ENCODE measurements around the gene LYG1.
"Not testable (repeated sequence)": the region's sequence is repeated elsewhere in the genome, so short reads cannot be mapped to it uniquely, and the experiment has no call there.

The LYG1 gene

GRCh38 chr2:99301097-99301496 is at the start of gene LYG1:
TSS of gene LYG1 (minus strand) at chr2:99301197. CDS start at chr2:99295670, 5,527 bp downstream.
- H3K27ac Mint-ChIP-seq, CTCF ChIA-PET, H3K9me3 Mint-ChIP-seq, H3K4me1 Mint-ChIP-seq, DNase-seq, H3K36me3 Mint-ChIP-seq, H3K4me3 Mint-ChIP-seq, H3K27me3 Mint-ChIP-seq: not testable (repeated sequence)

DNA sequence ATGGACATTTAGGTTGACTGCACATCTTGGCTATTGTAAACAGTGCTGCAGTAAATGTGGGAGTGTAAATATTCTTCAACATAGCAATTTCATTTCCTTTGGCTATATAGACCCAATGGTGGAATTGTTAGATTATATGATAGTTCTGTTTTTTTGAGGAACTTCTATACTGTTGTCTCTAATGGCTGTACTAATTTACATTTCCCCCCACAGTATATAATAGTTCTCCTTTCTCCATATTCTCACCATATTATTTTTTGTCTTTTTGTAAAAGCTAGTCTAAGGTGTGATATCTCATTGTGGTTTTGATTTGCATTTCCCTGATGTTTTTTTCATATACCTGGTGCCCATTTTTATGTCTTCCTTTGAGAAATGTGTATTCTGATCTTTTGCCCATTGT is 49.2 kb upstream of the LYG1 start:
- H3K27me3 Mint-ChIP-seq = no peaks in the 10 kb centered on the region
- H3K36me3 Mint-ChIP-seq = peaks cover 15% of the 10 kb centered on the region
- no peak overlapping the region for H3K4me3 Mint-ChIP-seq
- no peak for DNase-seq
- H3K4me1 Mint-ChIP-seq = peaks cover 31% of the 10 kb centered on the region
- CTCF ChIA-PET = no interaction called here
- H3K27ac Mint-ChIP-seq = no peak overlapping the region
- H3K9me3 Mint-ChIP-seq = no peaks in the 10 kb centered on the region

GRCh38 chr2:99348173-99348572 is 47.2 kb upstream of the LYG1 start:
- Mint-ChIP-seq H3K27me3 (no peaks in the 10 kb centered on the region), H3K4me3 (no peak overlapping the region), H3K4me1 (peaks cover 34% of the 10 kb centered on the region), H3K9me3 (no peaks in the 10 kb centered on the region), H3K36me3 (peaks cover 13% of the 10 kb centered on the region), H3K27ac (no peak overlapping the region)
- no peak for DNase-seq
- CTCF ChIA-PET = interaction anchor here (0.8 to 1.7 kb wide), 2 partner anchors 10 to 11 kb away, joined by 4 to 7 read pairs; partner anchors contain the start of gene EIF5B

DNA sequence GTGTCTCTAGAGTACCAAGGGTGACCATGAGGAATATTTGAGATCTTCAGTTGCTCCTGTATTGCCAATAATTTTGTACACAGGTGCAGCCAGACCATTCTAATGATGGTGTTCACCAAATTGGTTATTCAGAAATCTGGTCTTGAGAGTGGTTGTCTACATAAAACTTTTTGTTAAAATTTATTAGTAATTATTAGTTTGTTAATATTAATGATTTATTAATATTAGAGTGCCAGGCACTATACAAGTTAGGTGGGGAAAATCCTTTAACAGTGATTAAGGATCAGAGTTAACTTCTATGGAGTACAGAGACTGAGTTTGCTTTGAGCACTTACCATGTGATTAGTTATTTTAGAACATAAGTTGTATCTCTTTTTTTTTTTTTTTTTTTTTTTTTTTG is 45.2 kb upstream of the LYG1 start:
- no peak overlapping the region for H3K4me3 Mint-ChIP-seq
- H3K36me3 Mint-ChIP-seq = peaks cover 15% of the 10 kb centered on the region
- H3K9me3 Mint-ChIP-seq = no peaks in the 10 kb centered on the region
- no peaks in the 10 kb centered on the region for H3K27me3 Mint-ChIP-seq
- CTCF ChIA-PET = interaction anchor here (0.6 kb wide), 1 partner anchor 87 kb away, joined by 3 read pairs; no protein-coding TSS in a partner anchor
- H3K27ac Mint-ChIP-seq = no peak overlapping the region
- peaks cover 37% of the 10 kb centered on the region for H3K4me1 Mint-ChIP-seq
- DNase-seq = no peak

DNA sequence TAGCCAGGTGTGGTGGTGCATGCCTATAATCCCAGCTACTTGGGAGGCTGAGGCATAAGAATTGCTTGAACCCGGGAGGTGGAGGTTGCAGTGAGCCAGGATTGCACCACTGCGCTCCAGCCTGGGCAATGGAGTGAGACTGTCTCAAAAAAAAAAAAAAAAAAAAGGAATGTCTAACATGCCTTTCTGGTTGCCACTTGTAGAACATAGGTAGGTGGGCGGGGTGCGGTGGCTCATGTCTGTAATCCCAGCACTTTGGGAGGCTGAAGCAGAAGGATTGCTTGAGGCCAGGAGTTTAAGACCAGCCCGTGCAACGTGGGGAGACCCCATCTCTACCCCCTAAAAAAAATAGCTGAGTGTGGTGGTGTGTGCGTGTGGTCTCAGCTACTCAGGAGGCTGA is 44.4 kb upstream of the LYG1 start:
- H3K4me3 Mint-ChIP-seq, DNase-seq, H3K27ac Mint-ChIP-seq, H3K27me3 Mint-ChIP-seq, H3K9me3 Mint-ChIP-seq, CTCF ChIA-PET: not testable (repeated sequence)
- peaks cover 37% of the 10 kb centered on the region for H3K4me1 Mint-ChIP-seq
- H3K36me3 Mint-ChIP-seq = peaks cover 15% of the 10 kb centered on the region

DNA sequence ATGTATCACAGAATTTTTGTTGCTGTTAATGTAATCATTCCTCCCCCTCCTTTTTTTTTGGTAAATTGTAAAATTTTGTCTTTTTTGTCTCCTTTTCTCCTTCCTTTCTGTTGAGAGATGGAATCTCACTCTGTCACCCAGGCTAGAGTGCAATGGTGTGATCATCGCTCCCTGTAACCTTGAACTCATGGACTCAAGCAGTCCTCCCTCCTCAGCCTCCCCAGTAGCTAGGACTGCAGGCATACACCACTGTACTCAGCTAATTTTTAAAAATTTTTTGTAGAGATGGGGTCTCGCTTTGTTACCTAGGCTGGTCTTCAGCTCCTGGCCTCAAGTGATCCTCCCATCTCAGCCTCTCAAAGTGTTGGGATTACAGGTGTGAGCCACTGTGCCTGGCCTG is 41.5 kb upstream of the LYG1 start:
- no peak for DNase-seq
- no peaks in the 10 kb centered on the region for H3K9me3 Mint-ChIP-seq
- H3K27ac Mint-ChIP-seq = no peak overlapping the region
- no peak overlapping the region for H3K4me3 Mint-ChIP-seq
- H3K4me1 Mint-ChIP-seq = peaks cover 31% of the 10 kb centered on the region
- no peaks in the 10 kb centered on the region for H3K27me3 Mint-ChIP-seq
- CTCF ChIA-PET = no interaction called here
- peaks cover 10% of the 10 kb centered on the region for H3K36me3 Mint-ChIP-seq

GRCh38 chr2:99340669-99341236 is 39.8 kb upstream of the LYG1 start:
- H3K27ac Mint-ChIP-seq = no peak overlapping the region
- CTCF ChIA-PET = no interaction called here
- no peak overlapping the region for H3K4me3 Mint-ChIP-seq
- peaks cover 7% of the 10 kb centered on the region for H3K36me3 Mint-ChIP-seq
- no peaks in the 10 kb centered on the region for H3K9me3 Mint-ChIP-seq
- no peaks in the 10 kb centered on the region for H3K27me3 Mint-ChIP-seq
- no peak for DNase-seq
- H3K4me1 Mint-ChIP-seq = peaks cover 25% of the 10 kb centered on the region

GRCh38 chr2:99338029-99338585 is 37.1 kb upstream of the LYG1 start:
- Mint-ChIP-seq H3K4me1 (peaks cover 38% of the 10 kb centered on the region), H3K36me3 (peaks cover 7% of the 10 kb centered on the region), H3K9me3 (no peaks in the 10 kb centered on the region), H3K27ac (no peak overlapping the region), H3K4me3 (no peak overlapping the region), H3K27me3 (no peaks in the 10 kb centered on the region)
- CTCF ChIA-PET = interaction anchor here (1.4 to 1.5 kb wide), 2 partner anchors 10 to 66 kb away, joined by 4 to 7 read pairs; no protein-coding TSS in a partner anchor
- peak; percentile 38 for DNase-seq

DNA sequence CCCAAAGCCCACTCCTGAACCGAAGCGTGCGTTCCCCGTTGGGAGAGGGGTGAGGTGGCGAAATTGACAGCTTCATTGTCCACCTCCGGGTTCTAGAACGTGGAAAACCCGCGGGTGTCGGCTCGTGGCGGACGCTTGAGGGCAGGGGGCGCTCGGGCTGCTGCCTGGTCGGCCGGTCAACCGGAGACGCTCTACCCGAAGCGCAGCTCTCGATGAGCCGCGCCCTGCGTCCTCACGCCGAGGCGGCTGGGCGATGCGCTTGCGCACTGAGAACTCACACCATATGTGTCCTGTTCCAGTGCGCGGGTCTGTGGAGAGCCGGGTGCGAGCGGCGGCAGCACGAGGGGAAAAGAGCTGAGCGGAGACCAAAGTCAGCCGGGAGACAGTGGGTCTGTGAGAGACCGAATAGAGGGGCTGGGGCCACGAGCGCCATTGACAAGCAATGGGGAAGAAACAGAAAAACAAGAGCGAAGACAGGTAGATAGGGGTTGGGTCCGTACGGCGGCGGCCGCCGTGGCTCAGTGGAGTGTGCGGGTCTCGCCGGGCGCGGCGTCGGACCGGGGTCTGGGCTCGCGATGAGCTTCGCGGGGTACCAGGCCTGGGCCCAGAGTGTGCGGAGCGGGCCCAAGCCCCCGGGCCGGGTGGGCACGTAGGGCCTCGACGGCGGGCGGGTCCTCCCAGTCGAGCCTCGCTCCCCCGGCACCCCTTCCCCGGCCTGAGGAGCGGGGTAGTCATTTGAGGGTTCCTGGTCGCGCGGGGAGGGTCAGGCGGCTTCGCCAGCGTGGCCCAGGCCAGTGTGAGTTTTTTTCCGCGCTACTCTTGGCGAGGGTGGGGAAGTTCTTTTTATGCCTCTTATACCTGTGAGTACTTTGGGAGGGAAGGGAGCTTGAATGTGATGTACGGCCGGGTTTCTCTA is 36.4 kb upstream of the LYG1 start, which contains the start of gene EIF5B:
TSS of gene EIF5B (plus strand) at position 277 of the 916 bp plus-strand sequence. CDS start at position 443, 166 bp downstream.
- peak; percentile 93 for DNase-seq
- Mint-ChIP-seq H3K4me3 (no peak within 1 kb of the TSS), H3K9me3 (no peaks in the 10 kb centered on the region), H3K27me3 (no peaks in the 10 kb centered on the region), H3K27ac (no peak within 1 kb of the TSS), H3K4me1 (peaks cover 37% of the 10 kb centered on the region), H3K36me3 (peaks cover 10% of the 10 kb centered on the region)
- CTCF ChIA-PET = interaction anchor here (1.1 to 1.7 kb wide), 5 partner anchors 10 to 157 kb away, joined by 3 to 7 read pairs (median 4); no protein-coding TSS in a partner anchor

DNA sequence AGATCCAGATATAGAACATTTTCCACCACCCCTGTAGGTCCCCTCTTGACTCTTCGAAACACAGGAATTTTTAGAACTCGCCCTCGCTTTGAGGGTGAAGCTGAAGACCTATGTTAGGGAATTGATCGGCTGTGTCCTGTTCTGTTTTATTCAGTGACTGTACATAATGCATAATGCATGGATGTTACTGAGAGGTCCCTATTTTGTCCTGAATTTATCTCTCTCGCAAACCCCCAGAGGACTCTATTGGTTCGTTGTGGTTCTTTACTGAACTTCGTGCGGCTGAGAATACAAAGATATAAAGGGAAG is 35.8 kb upstream of the LYG1 start:
- Mint-ChIP-seq H3K27me3 (no peaks in the 10 kb centered on the region), H3K27ac (no peak overlapping the region), H3K4me3 (no peak overlapping the region), H3K4me1 (peaks cover 37% of the 10 kb centered on the region), H3K36me3 (peaks cover 17% of the 10 kb centered on the region), H3K9me3 (no peaks in the 10 kb centered on the region)
- CTCF ChIA-PET = interaction anchor here (1.1 to 1.7 kb wide), 5 partner anchors 11 to 181 kb away, joined by 3 to 5 read pairs (median 4); no protein-coding TSS in a partner anchor
- peak; percentile 22 for DNase-seq

- CTCF ChIA-PET = interaction anchor here (1.1 to 1.7 kb wide), 4 partner anchors 12 to 180 kb away, joined by 3 to 5 read pairs (median 4); no protein-coding TSS in a partner anchor
- H3K27ac Mint-ChIP-seq = no peak within 1 kb of the TSS
- H3K4me1 Mint-ChIP-seq = peaks cover 34% of the 10 kb centered on the region
- H3K9me3 Mint-ChIP-seq = no peaks in the 10 kb centered on the region
- no peak within 1 kb of the TSS for H3K4me3 Mint-ChIP-seq
- peaks cover 20% of the 10 kb centered on the region for H3K36me3 Mint-ChIP-seq
- peak; percentile 98 for DNase-seq
- H3K27me3 Mint-ChIP-seq = no peaks in the 10 kb centered on the region
These were observed 35.2 kb upstream of the LYG1 start, which contains the start of gene TXNDC9 for GRCh38 chr2:99335911-99336803. TSS of gene TXNDC9 (minus strand) at chr2:99336333. CDS start at chr2:99333210, 3,123 bp downstream.

DNA sequence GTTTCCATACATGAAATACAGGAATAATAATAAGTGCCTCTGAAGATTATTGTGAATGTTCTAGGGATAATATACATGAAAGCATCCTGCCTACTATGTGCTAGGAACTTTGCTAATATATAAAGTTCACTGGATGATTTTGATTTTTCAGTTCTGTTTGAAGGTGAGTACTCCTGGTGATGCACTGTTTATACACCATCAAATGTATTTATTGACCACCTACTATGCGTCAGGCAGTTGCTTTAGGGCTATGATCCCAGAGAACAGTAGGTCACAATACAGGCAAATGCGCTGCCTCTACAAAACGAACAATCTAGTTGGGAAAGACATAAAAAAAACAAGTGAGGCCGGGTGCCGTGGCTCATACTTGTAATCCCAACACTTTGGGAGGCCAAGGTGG is 24.4 kb upstream of the LYG1 start:
- Mint-ChIP-seq H3K9me3 (no peaks in the 10 kb centered on the region), H3K27me3 (no peaks in the 10 kb centered on the region), H3K4me1 (peaks cover 3% of the 10 kb centered on the region), H3K4me3 (no peak overlapping the region), H3K36me3 (peaks cover 41% of the 10 kb centered on the region), H3K27ac (peak overlapping the region; percentile 37)
- CTCF ChIA-PET = no interaction called here
- DNase-seq = no peak

GRCh38 chr2:99317873-99318200 is 16.8 kb upstream of the LYG1 start:
- DNase-seq, H3K27me3 Mint-ChIP-seq, H3K4me3 Mint-ChIP-seq, CTCF ChIA-PET, H3K27ac Mint-ChIP-seq, H3K4me1 Mint-ChIP-seq, H3K9me3 Mint-ChIP-seq: not testable (repeated sequence)
- peaks cover 43% of the 10 kb centered on the region for H3K36me3 Mint-ChIP-seq

Data from activated naive CD4-positive, alpha-beta T cell treated with anti-CD3 and anti-CD28 coated beads, Interleukin-2, amount 10 ng/mL, durations not matched to agents 7 days and 5 days (primary cell).